H7 (cell line): Measurements from ENCODE around the gene CARD8. TPM values are rescaled to one million over a fixed set of nuclear protein-coding genes. Genes with fewer than 3 reads are reported as not detected.

ENCODE experiments used
- DNase-seq: peaks from one replicate; pipeline ENCODE4 v3.0.0; 2012
- H3K27me3 ChIP-seq: 2 replicates; pipeline ENCODE4 v1.6.0; 2011; ENCODE audit warnings: mild to moderate bottlenecking, low read length; ENCODE audit not compliant: control insufficient read depth, insufficient read depth
- H3K36me3 ChIP-seq: replicated peaks from 2 replicates; pipeline ENCODE4 v1.5.1; 2011; ENCODE audit warnings: low read length; ENCODE audit not compliant: control insufficient read depth, insufficient read depth
- H3K4me3 ChIP-seq: 2 replicates; pipeline ENCODE4 v1.5.1; 2011; ENCODE audit warnings: low read depth, mild to moderate bottlenecking, control low read depth, low read length, moderate library complexity; ENCODE audit not compliant: insufficient read depth
- total RNA-seq: library from RNA; depleted of rRNA; stranded (reverse); fragments of >200 nt; shearing (Covaris generic); gene quantifications from 2 replicates; pipeline ENCODE4 v1.2.3, GENCODE V29; 2014

CARD8 gene
- total RNA-seq, 1 experiment from 2014 or later = 0.55 TPM

DNA sequence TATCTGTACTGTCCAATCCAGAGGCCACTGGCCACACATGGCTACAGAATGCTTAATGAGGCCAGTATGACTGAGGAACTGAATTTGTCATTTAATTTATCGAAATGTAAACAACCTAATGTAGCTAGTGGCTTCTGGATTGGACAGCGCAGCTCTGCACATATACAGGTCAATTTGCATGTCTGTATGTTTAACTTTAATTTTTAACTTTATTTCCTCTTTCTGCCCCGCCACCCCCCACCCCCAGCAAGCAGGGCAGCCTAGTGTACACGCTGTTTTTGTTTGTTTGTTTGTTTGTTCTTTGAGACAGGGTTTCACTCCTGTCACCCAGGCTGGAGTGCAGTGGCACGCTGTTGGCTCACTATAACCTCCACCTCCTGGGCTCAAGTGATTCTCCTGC lies 69.7 kb downstream of the CARD8 start:
- no peak overlapping the region for H3K4me3 ChIP-seq
- no peak for DNase-seq
- H3K36me3 ChIP-seq = no peaks in the 10 kb centered on the region; the same call in none of the 2 replicates
- H3K27me3 ChIP-seq = no peaks in the 10 kb centered on the region

DNA sequence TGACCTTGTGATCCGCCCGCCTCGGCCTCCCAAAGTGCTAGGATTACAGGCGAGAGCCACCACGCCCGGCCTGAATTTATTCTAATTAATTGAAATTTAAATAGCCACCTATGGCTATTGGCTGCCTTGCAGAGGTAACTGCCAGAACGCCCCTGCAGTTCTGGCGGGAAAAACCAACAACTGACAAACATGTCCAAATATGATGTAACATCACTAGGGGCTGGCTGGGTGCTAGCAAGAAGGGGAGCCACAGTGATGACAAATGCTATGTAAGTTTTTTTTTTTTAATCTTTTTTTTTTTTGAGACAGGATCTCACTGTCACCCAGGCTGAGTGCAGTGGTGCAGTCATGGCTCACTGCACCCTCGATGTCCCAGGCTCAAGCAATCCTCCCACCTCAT lies 72.4 kb downstream of the CARD8 start:
- DNase-seq = no peak
- Histone ChIP-seq H3K27me3 (no peaks in the 10 kb centered on the region), H3K4me3 (no peak overlapping the region), H3K36me3 (no peaks in the 10 kb centered on the region; the same call in none of the 2 replicates)

DNA sequence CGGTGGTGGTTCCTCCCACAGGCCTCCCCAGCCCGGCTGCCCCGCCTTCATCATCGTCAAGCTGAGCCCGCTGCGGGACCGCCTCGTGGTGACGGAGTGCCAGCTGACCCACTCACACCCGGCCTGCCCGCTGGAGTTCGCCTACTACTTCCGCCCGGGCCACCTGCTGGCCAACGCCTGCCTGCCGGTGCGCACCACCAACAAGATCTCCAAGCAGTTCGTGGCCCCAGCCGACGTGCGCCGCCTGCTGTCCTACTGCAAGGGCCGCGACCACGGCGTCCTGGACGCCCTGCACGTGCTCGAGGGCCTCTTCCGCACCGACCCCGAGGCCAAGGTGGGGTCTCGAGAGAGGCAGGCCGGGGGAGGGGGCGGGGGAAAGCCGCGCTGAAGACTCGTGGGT lies 73.3 kb downstream of the CARD8 start:
- no peak overlapping the region for H3K4me3 ChIP-seq
- peak; percentile 66 for DNase-seq
- no peaks in the 10 kb centered on the region for H3K27me3 ChIP-seq
- no peaks in the 10 kb centered on the region; the same call in none of the 2 replicates for H3K36me3 ChIP-seq

DNA sequence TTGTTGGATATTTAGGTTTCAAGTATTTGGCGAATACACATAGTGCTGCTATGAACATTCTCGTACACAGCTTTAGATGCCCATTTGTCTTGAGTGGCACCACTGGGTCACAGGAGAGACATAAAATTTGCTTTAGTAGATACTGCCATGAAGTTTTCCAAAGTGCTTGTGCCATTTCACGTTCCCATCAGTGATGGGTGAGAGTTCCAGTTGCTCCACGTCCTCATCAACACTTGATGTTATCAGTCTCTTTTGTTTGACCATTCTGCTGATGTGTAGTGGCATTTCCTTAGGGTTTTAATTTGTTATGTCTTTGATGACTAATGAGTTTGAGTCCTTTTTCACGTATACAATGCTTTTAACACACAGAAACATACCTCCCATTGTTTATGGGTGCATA lies 74.2 kb downstream of the CARD8 start:
- Histone ChIP-seq H3K36me3 (no peaks in the 10 kb centered on the region; the same call in none of the 2 replicates), H3K27me3 (no peaks in the 10 kb centered on the region), H3K4me3 (no peak overlapping the region)
- DNase-seq = no peak

DNA sequence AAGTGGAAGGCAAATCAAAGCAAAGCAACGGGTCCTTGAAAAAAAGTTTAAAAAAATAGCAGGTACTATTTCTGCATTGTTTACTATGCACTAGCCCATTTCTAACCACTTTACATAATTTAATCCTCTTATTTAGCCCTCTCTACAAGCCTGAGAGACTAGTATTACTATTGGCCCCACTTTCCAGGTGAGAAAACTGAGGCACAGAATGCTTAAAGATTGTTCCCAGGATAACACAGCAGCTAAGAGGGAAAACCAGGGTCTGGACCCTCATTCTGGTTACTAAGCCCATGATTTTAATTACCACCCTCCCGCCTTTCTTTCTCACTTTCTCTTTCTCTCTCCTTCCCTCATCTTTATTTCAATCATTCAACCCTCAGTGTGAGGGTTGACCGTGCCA lies 79.5 kb downstream of the CARD8 start:
- Histone ChIP-seq H3K27me3 (no peaks in the 10 kb centered on the region), H3K36me3 (peaks cover 10% of the 10 kb centered on the region), H3K4me3 (no peak overlapping the region)
- no peak for DNase-seq

DNA sequence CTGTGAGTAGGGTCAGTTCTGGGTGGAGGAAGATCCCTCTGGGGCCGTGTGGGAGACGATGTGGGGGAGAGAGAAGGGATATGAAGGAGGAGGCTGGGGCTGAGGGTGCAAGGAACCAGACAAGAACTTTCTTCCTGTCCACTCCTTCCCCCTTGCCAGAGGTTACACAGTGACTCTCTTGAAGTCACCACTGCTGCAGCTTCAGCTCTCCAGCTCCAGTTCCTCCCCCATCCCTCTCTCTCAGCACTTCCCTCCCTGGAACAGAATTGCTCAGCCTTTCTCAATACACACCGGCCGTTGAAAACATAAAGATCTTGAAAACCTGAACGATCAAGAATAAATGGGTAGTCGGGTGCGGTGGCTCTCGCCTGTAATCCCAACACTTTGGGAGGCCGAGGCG lies 80.1 kb downstream of the CARD8 start:
- no peak overlapping the region for H3K4me3 ChIP-seq
- peaks cover 10% of the 10 kb centered on the region for H3K36me3 ChIP-seq
- H3K27me3 ChIP-seq = no peaks in the 10 kb centered on the region
- DNase-seq = no peak

DNA sequence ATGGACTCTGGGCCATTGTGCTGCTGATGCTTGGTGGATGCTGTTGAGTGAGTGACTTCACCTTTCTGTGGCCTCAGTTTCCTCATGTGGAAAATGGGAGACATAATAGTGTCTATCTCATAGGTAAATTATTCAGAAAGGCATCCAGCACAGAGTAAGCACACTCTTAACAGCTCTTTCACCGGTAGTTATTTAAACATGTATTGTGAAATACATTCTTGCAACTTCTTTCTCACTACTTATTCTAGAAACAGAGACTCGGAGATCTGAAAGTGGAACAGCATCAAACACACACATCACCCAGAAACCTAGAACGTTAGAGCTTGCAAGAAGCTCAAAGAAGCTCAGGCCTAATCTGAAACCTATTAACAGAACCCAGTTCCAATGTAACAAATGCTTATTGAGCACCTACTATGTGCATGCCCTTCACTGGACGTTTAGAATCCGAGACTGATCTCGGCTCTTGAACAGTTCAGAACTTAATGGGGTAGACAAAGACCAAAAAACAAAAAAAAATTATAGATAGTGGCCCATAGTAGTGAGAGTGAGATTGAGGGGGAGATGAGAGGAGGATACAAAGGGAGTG lies 81.2 kb downstream of the CARD8 start:
- H3K27me3 ChIP-seq = no peaks in the 10 kb centered on the region
- peaks cover 10% of the 10 kb centered on the region for H3K36me3 ChIP-seq
- no peak for DNase-seq
- H3K4me3 ChIP-seq = no peak overlapping the region

DNA sequence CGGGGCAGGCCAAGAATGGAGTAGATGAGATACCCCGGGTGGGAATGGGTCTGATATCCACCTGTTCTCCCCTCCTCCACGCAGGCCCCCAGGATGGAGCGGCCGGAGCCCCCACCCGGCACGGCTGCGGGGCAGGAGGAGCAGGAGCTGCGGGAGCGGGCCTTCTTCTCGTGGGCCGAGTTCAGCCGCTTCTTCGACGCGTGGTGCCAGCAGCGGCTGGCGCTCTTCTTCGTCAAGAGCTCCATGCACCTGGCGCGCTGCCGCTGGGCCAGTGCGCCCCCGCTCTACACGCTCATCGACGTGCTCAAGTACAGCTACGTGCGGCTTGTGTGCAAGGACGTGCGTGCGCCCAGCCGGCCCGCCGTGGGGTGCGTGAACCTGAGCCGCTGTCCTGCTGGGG lies 84.0 kb downstream of the CARD8 start:
- DNase-seq = no peak
- Histone ChIP-seq H3K36me3 (peaks cover 10% of the 10 kb centered on the region), H3K27me3 (no peaks in the 10 kb centered on the region), H3K4me3 (no peak overlapping the region)

DNA sequence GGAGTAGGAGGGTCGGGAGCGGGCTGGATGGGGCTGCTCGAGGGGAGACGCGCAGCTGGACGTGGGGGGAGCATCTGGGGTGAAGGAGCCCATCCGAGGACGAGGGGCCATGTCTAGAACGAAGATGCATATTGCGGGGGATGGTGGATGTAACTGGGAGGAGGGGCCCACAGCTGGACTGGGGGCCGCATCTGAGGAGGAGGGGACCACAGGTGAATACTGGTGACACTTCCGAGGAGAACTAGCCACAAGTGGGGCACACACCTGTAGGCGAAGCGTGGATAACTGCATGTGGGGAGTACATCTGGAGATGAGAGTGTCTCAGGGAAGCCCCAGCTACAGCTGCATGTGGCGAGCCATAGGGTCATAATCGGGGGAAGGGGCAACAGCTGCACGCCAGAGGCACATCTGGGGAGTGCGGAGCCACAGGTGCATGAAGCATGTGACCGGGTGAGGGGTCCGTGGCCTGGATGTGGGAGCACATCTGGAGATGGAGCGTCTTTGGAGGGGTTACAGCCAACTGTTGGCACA lies 84.8 kb downstream of the CARD8 start:
- no peak for DNase-seq
- Histone ChIP-seq H3K36me3 (peaks cover 10% of the 10 kb centered on the region), H3K4me3 (peak overlapping the region; percentile 97), H3K27me3 (no peaks in the 10 kb centered on the region)

DNA sequence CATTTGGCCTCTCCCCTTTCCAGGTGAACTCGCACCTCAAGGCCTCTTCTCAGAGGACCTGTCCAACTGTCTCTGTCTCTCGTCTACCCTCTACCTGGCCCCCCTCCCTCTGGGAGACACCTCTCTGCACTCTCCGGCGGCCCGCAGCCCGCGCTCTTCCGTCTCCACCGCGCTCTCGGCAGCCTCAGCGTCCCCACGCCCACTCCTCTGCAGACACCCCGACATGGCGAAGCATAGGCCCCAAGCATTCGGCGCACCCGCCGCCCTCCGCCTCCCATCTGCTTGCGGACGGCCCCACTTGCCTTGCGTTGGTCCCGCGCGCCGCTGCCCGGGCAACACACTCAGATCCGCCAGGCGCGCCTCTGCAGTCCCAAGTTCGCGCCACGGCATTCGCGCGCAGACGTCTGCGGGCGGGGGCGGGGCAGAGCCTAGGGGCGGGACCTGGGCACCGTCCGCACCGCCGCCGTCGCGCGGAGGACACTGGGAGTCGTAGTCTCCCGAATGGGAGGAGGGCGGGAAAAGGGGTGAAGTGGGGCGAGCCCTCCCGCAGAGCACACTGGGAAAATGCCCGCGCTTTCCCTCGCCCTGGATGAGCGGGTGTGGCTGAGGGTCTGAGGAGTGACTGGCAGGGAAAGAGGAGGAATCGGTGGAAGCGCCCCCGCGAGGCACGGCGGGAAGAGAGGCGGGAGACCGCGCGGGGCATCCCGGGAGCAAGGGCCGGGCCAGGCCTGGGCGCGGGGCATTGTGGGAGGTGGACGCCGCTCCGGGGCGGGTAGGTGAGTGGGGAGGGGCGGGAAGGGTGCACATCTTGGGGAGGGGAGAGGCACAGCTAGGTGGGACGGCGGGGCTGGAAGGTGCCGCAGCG lies 85.5 kb downstream of the CARD8 start, which contains the start of the genes LIG1 and ZSWIM9:
TSS of gene LIG1 (minus strand) at position 406 of the 865 bp plus-strand sequence. CDS start 4,778 bp downstream, outside the sequence.
TSS of gene ZSWIM9 (plus strand) at position 742 of the 865 bp plus-strand sequence. CDS start 1,123 bp downstream, outside the sequence.
- peak within 1 kb of the TSS; percentile 97 for H3K4me3 ChIP-seq
- peaks cover 11% of the 10 kb centered on the region for H3K36me3 ChIP-seq
- DNase-seq = peak; percentile 98
- no peaks in the 10 kb centered on the region for H3K27me3 ChIP-seq

DNA sequence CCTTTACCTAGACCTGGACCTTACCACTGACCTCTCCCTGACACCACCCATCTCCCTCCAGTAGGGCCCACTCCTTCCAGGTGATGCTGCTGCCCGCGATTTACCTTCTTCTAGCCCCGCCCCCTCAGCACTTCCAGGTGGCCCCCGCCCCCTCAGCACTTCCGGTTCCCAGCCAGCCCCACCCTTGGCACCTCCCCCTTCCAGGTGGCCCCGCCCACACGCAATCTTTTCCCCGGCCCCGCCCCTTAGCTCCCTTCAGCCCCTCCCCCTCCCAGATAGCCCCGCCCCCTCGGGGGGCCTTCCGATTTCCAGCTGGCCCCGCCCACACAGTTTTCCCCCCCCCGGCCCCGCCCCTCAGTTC lies 86.2 kb downstream of the CARD8 start:
- Histone ChIP-seq H3K27me3 (no peaks in the 10 kb centered on the region), H3K36me3 (peaks cover 12% of the 10 kb centered on the region), H3K4me3 (peak overlapping the region; percentile 97)
- peak; percentile 98 for DNase-seq

DNA sequence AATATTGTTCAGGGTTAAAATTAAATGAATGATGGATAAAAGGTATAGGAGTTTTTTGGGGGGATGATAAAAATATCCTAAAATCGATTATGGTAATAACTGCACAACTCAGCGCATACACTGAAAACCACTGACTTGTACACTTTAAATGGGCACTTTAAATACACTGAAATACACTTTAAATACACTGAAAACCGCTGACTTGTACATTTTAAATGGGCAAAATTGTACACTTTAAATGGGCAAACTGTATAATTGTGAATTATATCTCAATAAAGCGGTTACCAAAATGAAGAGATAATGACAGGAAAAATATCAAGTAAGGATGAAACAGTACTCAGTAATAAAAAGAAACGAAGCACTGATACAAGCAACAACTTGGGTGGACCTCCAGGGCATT lies 87.0 kb downstream of the CARD8 start:
- Histone ChIP-seq H3K27me3 (no peaks in the 10 kb centered on the region), H3K4me3 (no peak overlapping the region), H3K36me3 (peaks cover 6% of the 10 kb centered on the region)
- no peak for DNase-seq

DNA sequence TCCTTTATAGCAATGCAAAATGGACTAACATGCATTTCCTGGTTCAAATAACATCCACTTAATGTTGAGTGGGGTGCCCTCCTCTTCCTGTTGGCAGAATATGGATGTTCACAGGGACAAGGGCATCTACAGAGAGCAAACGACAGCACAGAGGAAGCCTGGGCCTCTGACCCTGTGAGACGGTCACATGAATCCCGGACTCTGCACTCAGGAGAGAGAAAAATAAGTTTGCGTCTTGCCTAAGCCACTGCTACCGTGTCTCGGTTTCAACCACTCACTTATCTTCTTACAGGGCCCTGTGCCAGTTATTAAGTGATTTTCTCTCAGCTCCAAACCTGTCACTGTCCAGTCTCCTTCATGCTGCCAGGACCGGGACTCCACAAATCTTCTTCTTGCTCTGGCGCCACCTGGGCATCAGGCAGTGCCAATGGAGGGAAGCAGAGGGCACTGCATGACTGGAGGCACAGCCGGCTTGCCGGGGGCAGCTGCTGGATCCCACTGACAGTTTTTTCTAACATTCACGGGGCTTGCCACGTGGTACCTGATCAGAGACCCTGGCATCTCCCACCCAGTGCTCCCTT lies 97.4 kb downstream of the CARD8 start:
- DNase-seq = no peak
- Histone ChIP-seq H3K27me3 (no peaks in the 10 kb centered on the region), H3K36me3 (peaks cover 10% of the 10 kb centered on the region), H3K4me3 (no peak overlapping the region)
